Karpas-422 (cell line): Measurements from ENCODE around the gene HES7. TPM values are rescaled to one million over a fixed set of nuclear protein-coding genes. Genes with fewer than 3 reads are reported as not detected.

Experiments
- DNase-seq: peaks from one replicate; pipeline ENCODE4 v3.0.0-alpha.2; 2015
- H2AFZ ChIP-seq: fragments of 200-600 bp; sonication (generic); 2 replicates; pipeline ENCODE4 v1.6.1; 2014; ENCODE audit warnings: antibody characterized with exemption, low read length, mixed read lengths
- H3K27ac ChIP-seq: fragments of 200-600 bp; sonication (generic); 2 replicates; pipeline ENCODE4 v1.5.1; 2014; ENCODE audit warnings: mild to moderate bottlenecking, low read length, moderate library complexity
- H3K27me3 ChIP-seq: fragments of 200-600 bp; sonication (generic); 2 replicates; pipeline ENCODE4 v1.6.1; 2014; ENCODE audit warnings: low read length, mixed read lengths
- H3K36me3 ChIP-seq: fragments of 200-600 bp; sonication (generic); 2 replicates; pipeline ENCODE4 v1.6.1; 2014; ENCODE audit warnings: low read length, mixed read lengths; ENCODE audit not compliant: insufficient read depth
- H3K4me1 ChIP-seq: fragments of 200-600 bp; sonication (generic); 2 replicates; pipeline ENCODE4 v1.6.1; 2014; ENCODE audit warnings: mild to moderate bottlenecking, low read length, mixed read lengths
- H3K4me2 ChIP-seq: fragments of 200-600 bp; sonication (generic); 2 replicates; pipeline ENCODE4 v1.6.1; 2014; ENCODE audit warnings: low read length, low read depth, mild to moderate bottlenecking; ENCODE audit not compliant: poor library complexity, severe bottlenecking
- H3K4me3 ChIP-seq: fragments of 200-600 bp; sonication (generic); 2 replicates; pipeline ENCODE4 v1.5.1; 2014; ENCODE audit warnings: mild to moderate bottlenecking, antibody characterized with exemption, low read length, mixed read lengths
- H3K79me2 ChIP-seq: fragments of 200-600 bp; sonication (generic); 2 replicates; pipeline ENCODE4 v1.6.1; 2014; ENCODE audit warnings: mild to moderate bottlenecking, low read length, mixed read lengths
- H3K9ac ChIP-seq: fragments of 200-600 bp; sonication (generic); 2 replicates; pipeline ENCODE4 v1.6.0; 2014; ENCODE audit warnings: low read length
- H3K9me2 ChIP-seq: fragments of 200-600 bp; sonication (generic), shearing (Covaris generic); replicated peaks from 2 replicates; pipeline ENCODE4 v1.6.0; 2014; ENCODE audit warnings: mild to moderate bottlenecking, low read length, moderate library complexity; ENCODE audit not compliant: insufficient read depth
- H3K9me3 ChIP-seq: fragments of 300-700, 200-600 bp; sonication (generic); 2 replicates; pipeline ENCODE4 v1.6.1; 2014; ENCODE audit warnings: low read length, mixed read lengths
- H4K20me1 ChIP-seq: fragments of 200-600 bp; sonication (generic); 2 replicates; pipeline ENCODE4 v1.6.1; 2014; ENCODE audit warnings: mild to moderate bottlenecking, antibody characterized with exemption, low read length, low read depth; ENCODE audit not compliant: insufficient read depth
- total RNA-seq: library from RNA; depleted of rRNA; stranded (reverse); fragments of >200 nt; shearing (Covaris generic); gene quantifications from 2 replicates; pipeline ENCODE4 v1.2.3, GENCODE V29; 2014; ENCODE audit warnings: low replicate concordance

The HES7 gene
- total RNA-seq, 1 experiment from 2014 or later, result 0.37 TPM

- peak; percentile 56 for DNase-seq
- Histone ChIP-seq H2AFZ (no peak overlapping the region), H3K9me3 (no peaks in the 10 kb centered on the region), H3K36me3 (no peaks in the 10 kb centered on the region), H3K4me3 (peak overlapping the region; percentile 92), H4K20me1 (no peaks in the 10 kb centered on the region), H3K79me2 (no peaks in the 10 kb centered on the region), H3K4me2 (peak overlapping the region; percentile 100), H3K9ac (peak overlapping the region; percentile 91), H3K27ac (no peak overlapping the region), H3K27me3 (no peaks in the 10 kb centered on the region), H3K9me2 (no peaks in the 10 kb centered on the region), H3K4me1 (peaks cover 73% of the 10 kb centered on the region)
Measured at GRCh38 chr17:8124350-8125153, 646 bp upstream of the HES7 start.

- peak overlapping the region; percentile 91 for H3K9ac ChIP-seq
- H2AFZ ChIP-seq, result peak overlapping the region; percentile 63; the same call in 1 of the 2 replicates
- H3K4me1 ChIP-seq, result peaks cover 76% of the 10 kb centered on the region
- no peak overlapping the region for H3K27ac ChIP-seq
- peak overlapping the region; percentile 100 for H3K4me2 ChIP-seq
- no peaks in the 10 kb centered on the region for H3K79me2 ChIP-seq
- peak; percentile 57 for DNase-seq
- H3K4me3 ChIP-seq, result peak overlapping the region; percentile 92
- no peaks in the 10 kb centered on the region for H3K9me2 ChIP-seq
- H3K9me3 ChIP-seq, result no peaks in the 10 kb centered on the region
- H4K20me1 ChIP-seq, result no peaks in the 10 kb centered on the region
- no peaks in the 10 kb centered on the region for H3K27me3 ChIP-seq
- H3K36me3 ChIP-seq, result no peaks in the 10 kb centered on the region
Measured at GRCh38 chr17:8122924-8123694, 797 bp downstream of the HES7 start.

- Histone ChIP-seq H3K9me2 (no peaks in the 10 kb centered on the region), H3K27ac (no peak overlapping the region), H4K20me1 (no peaks in the 10 kb centered on the region), H3K79me2 (no peaks in the 10 kb centered on the region), H3K4me3 (peak overlapping the region; percentile 92), H3K9me3 (no peaks in the 10 kb centered on the region), H3K4me1 (peaks cover 82% of the 10 kb centered on the region), H2AFZ (peak overlapping the region; percentile 69; the same call in 1 of the 2 replicates), H3K36me3 (no peaks in the 10 kb centered on the region), H3K27me3 (no peaks in the 10 kb centered on the region), H3K4me2 (peak overlapping the region; percentile 100), H3K9ac (peak overlapping the region; percentile 62)
- DNase-seq, result no peak
Measured at GRCh38 chr17:8122422-8122923, 1.4 kb downstream of the HES7 start.

- peaks cover 78% of the 10 kb centered on the region for H3K4me1 ChIP-seq
- H3K9me3 ChIP-seq, result no peaks in the 10 kb centered on the region
- peak; percentile 89 for DNase-seq
- no peaks in the 10 kb centered on the region for H3K9me2 ChIP-seq
- peak overlapping the region; percentile 69; the same call in 1 of the 2 replicates for H2AFZ ChIP-seq
- H3K27me3 ChIP-seq, result no peaks in the 10 kb centered on the region
- peak overlapping the region; percentile 100 for H3K4me2 ChIP-seq
- no peaks in the 10 kb centered on the region for H4K20me1 ChIP-seq
- H3K4me3 ChIP-seq, result peak overlapping the region; percentile 92
- H3K27ac ChIP-seq, result no peak overlapping the region
- H3K9ac ChIP-seq, result peak overlapping the region; percentile 62
- H3K36me3 ChIP-seq, result no peaks in the 10 kb centered on the region
- no peaks in the 10 kb centered on the region for H3K79me2 ChIP-seq
Measured at GRCh38 chr17:8121681-8122421, 2.1 kb downstream of the HES7 start.

DNA sequence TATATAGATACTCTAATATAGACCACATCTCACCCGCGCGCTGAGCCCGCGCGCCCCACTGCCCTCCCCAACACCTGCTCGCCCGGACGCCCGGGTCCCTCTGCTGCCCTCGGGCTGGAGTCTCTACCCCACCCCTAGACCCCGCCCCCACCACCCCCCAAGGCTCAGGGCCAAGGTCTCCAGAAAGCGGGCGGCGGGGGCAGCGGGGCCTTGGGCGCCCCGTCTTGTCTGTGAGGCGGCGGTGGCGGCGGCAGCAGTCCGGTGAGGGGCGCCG lies 2.6 kb downstream of the HES7 start:
- peak overlapping the region; percentile 62 for H3K9ac ChIP-seq
- no peaks in the 10 kb centered on the region for H3K36me3 ChIP-seq
- H2AFZ ChIP-seq, result 0 out of 2 replicates have a peak overlapping the region, but pooled peaks have one; percentile 69
- H3K4me1 ChIP-seq, result peaks cover 75% of the 10 kb centered on the region
- H3K9me2 ChIP-seq, result no peaks in the 10 kb centered on the region
- H3K4me3 ChIP-seq, result peak overlapping the region; percentile 92
- no peak for DNase-seq
- H3K9me3 ChIP-seq, result no peaks in the 10 kb centered on the region
- H3K27ac ChIP-seq, result no peak overlapping the region
- H3K4me2 ChIP-seq, result peak overlapping the region; percentile 100
- H3K27me3 ChIP-seq, result no peaks in the 10 kb centered on the region
- no peaks in the 10 kb centered on the region for H3K79me2 ChIP-seq
- no peaks in the 10 kb centered on the region for H4K20me1 ChIP-seq

GRCh38 chr17:8120520-8121406 lies 3.1 kb downstream of the HES7 start:
- no peaks in the 10 kb centered on the region for H3K9me3 ChIP-seq
- no peaks in the 10 kb centered on the region for H3K9me2 ChIP-seq
- H3K4me1 ChIP-seq, result peaks cover 70% of the 10 kb centered on the region
- no peaks in the 10 kb centered on the region for H3K79me2 ChIP-seq
- no peaks in the 10 kb centered on the region for H3K27me3 ChIP-seq
- H4K20me1 ChIP-seq, result no peaks in the 10 kb centered on the region
- DNase-seq, result peak; percentile 94
- peak overlapping the region; percentile 100 for H3K4me2 ChIP-seq
- H3K9ac ChIP-seq, result peak overlapping the region; percentile 62
- H3K4me3 ChIP-seq, result peak overlapping the region; percentile 92
- H3K27ac ChIP-seq, result peak overlapping the region; percentile 54
- peak overlapping the region; percentile 34; the same call in 1 of the 2 replicates for H2AFZ ChIP-seq
- no peaks in the 10 kb centered on the region for H3K36me3 ChIP-seq
